GM19023 (cell line): Measurements from ENCODE around the gene PLEKHA7.

Experiments used
- ATAC-seq: cut with Tn5 transposase; IDR thresholded peaks from one replicate; pipeline ENCODE4 v1.9.1; 2021; ENCODE audit warnings: mild to moderate bottlenecking, moderate library complexity; ENCODE audit not compliant: unreplicated experiment

PLEKHA7 gene

DNA sequence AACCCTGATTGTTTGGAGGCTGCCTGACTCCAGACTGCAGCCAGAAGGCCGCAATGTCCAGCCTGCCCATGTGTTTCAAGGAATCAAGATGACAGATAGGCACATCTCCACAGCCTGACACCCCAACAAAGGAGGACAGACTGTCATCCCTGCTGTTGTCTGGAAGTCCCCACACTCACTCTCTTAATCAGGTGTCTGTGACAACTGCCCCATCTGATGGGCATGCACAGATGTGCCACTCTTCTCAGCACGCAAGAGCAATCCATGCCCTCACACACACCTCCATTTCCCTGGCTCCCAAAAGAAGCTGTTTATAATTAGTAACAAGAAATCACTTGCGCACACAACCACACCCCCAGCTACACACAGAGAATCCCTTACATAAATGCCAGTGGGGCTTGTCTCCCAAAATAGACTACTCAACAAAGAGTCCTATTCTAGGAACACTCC lies 158.2 kb downstream of the PLEKHA7 start:
- ATAC-seq = no peak

DNA sequence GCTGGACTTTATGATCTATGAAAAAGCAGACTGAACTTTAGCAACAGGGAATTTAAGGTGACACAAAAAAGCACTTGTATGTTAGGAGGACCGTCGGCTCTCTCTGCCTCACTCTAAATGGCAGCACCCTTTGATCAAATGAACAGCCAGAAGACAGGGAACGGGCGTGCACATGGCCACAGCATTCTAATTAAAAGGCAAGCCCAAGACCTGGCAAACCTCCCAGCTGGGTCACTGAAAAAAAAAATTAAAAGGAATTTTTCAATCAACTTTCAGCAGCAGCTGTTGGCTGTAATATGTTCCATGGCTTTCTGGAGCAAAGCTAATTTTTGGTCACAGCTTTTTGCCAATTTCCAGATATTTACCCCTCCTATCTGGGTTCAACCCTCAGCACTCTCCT lies 159.2 kb downstream of the PLEKHA7 start:
- ATAC-seq = no peak

DNA sequence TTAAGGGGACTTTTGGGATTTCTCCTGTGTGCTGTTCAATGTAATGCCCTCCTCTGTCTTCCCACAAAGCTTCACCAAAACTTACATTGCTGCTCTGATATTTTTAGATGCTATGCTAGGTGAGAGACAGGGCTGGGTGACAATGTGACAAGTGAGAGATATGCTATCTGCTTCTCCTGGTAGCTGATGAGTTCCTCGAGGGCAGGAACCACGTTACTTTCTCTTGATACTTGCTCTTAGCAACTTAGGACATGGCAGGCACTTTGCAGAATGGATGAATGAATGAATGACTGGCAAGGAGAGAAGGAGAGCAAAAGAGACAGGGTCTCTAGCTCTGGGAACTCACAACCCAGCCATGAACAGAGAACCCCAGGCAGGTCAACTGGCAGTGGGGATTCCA lies 160.4 kb downstream of the PLEKHA7 start:
- no peak for ATAC-seq

- ATAC-seq = no peak
Measured at GRCh38 chr11:16853266-16853665, 160.9 kb downstream of the PLEKHA7 start.

DNA sequence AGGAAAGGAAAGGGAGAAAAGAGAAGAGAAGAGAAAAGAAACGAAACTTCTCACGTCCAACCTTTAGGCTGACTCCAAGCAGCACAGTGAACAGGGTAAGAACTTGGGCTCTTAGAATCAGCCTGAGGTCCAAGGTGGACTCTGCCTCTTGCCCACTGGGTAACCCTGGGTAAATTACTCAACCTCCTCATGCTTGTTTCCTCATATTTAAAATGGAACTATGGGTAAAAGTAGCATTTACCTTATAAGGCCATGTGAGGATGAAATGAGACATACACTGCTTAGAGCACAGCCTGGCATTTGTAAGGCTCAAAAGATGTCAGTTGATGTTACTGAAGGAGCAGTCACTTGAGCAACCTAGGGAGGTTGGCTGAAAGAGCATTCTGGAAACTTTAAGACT lies 167.9 kb downstream of the PLEKHA7 start:
- ATAC-seq = no peak

GRCh38 chr11:16844268-16844771 lies 169.9 kb downstream of the PLEKHA7 start:
- ATAC-seq = no peak

DNA sequence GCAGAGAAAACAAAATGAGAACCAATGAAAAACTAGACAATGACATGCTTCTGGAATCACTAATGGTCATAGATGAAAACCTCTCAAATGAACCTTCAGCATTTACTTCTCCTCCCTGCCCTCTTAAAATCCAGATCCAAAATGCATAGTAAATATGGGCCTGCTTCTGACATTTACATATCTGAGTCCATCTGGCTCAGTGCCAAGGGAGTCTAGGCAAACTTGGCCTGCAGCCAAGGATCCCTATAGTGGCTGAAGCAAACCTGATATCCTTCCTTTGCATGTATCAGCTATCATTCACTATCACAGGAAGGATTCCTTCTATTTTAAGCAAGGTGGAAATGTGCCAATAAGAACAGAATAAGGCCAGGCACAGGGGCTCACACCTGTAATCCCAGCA lies 170.9 kb downstream of the PLEKHA7 start:
- ATAC-seq = no peak

- no peak for ATAC-seq
Measured at GRCh38 chr11:16841984-16842383, 172.2 kb downstream of the PLEKHA7 start.

- ATAC-seq = no peak
Measured at GRCh38 chr11:16841481-16841880, 172.7 kb downstream of the PLEKHA7 start.

GRCh38 chr11:16840951-16841350 lies 173.3 kb downstream of the PLEKHA7 start:
- no peak for ATAC-seq

DNA sequence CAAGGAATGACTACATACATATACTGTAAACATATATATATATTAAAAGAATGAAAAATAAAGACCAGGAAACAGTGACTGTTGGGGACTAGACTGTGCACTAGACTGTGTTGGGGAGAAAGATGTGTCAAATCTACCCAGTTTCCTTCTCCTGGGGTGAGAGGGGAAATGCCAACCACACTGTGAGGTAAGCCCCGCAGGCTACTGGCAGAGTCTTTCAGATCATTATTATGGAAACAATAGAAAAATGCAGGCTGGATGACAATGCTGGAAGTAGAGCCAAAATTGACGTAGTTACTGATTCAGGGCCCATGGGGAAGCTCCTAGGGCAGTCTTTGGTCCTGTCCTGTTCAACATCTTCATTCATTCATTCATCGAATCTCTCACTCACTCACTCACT lies 174.4 kb downstream of the PLEKHA7 start:
- no peak for ATAC-seq

GRCh38 chr11:16834384-16834783 lies 179.8 kb downstream of the PLEKHA7 start:
- ATAC-seq = no peak

- ATAC-seq = no peak
Measured at GRCh38 chr11:16833026-16833425, 181.2 kb downstream of the PLEKHA7 start.

GRCh38 chr11:16832193-16832539 lies 182.0 kb downstream of the PLEKHA7 start:
- no peak for ATAC-seq

GRCh38 chr11:16831316-16832192 lies 182.7 kb downstream of the PLEKHA7 start:
- no peak for ATAC-seq

DNA sequence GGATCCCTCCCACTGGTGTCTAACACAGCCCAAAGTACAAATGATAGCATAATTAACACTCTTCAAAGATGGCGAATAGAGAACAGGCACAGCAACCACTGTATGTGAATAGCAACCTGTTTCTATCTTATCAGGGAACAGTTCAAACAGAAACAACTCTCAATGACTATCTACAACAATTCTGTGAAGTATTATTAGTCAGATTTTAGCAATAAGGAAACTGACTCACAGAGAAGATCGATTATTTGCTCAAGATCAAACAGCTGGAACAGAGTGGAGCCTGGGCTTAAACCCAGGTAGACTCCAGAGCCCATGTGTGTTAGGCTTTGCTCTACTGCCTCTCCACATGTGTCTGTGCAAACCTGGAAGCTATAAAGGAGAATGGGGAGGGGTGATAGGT lies 187.1 kb downstream of the PLEKHA7 start:
- no peak for ATAC-seq

GRCh38 chr11:16825968-16826367 lies 188.2 kb downstream of the PLEKHA7 start:
- ATAC-seq = no peak

- ATAC-seq = no peak
Measured at GRCh38 chr11:16825101-16825500, 189.1 kb downstream of the PLEKHA7 start.

DNA sequence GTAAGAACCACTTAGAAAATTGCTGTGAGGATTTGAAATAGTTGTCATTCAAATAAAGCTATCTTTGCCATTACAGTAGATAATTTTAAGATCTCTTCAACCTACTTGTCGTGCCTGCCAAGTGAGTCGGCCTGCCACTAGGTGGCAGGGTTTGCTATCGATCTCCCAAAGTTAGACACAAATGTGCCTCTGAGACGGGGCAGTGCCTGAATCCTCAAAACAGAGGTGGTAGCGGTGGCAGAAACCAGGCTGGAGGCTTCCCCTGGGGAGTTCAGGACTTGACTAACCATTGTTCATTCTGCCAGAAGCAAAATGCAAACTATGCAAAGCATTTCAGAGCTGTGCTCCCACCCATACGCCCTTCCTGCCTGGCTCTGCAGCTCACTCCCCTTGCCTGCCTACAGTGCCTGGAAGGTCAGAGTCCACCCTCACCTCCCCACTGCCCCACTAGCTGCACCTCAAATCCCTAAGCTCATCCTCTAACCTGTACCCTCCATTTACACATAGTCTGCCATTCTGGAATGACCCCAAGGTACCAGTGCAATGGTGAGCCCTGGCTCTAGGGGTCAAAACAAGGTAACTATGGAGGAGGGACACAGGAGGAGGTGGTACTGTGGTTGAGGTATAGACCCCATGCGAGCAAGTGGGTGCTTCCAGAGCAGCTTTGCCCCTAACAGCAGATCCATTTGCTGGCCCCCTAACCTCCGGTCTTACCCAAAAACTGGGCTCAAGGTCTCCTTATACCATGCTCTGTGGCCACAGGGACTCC lies 193.7 kb downstream of the PLEKHA7 start:
- peak; percentile 76 for ATAC-seq

GRCh38 chr11:16818284-16818683 lies 195.9 kb downstream of the PLEKHA7 start:
- no peak for ATAC-seq

GRCh38 chr11:16817351-16817750 lies 196.9 kb downstream of the PLEKHA7 start:
- ATAC-seq = no peak
